K562 (cell line): ENCODE measurements around the gene MEF2B. TPM values are rescaled to one million over a fixed set of nuclear protein-coding genes. Genes with fewer than 3 reads are reported as not detected.

ENCODE experiments used
- HDGF ChIP-seq: fragments of 450-650 bp; IDR thresholded peaks from 2 replicates; pipeline ENCODE4 v1.6.1; 2016
- JUN ChIP-seq, 2 experiments: sonication (generic) in 1 of 2; formaldehyde crosslinking in 1 of 2; IDR thresholded peaks; 2 replicates each; pipeline versions ENCODE4 v1.6.1 to v1.8.0; 2012 to 2022; ENCODE audit warnings: borderline replicate concordance in 2 of 2, mild to moderate bottlenecking in 2 of 2, improper control_type of control experiment in 1 of 2, low read depth in 1 of 2, low read length in 1 of 2, missing genetic modification reagents in 1 of 2
- KDM4B ChIP-seq, 2 experiments: fragments of 450-650 bp in 1 of 2; sonication (generic) in 1 of 2; IDR thresholded peaks; 2 replicates each; pipeline ENCODE4 v1.6.1; 2016 to 2017; ENCODE audit warnings: borderline replicate concordance in 2 of 2, antibody characterized with exemption in 1 of 2, low read depth in 1 of 2, mild to moderate bottlenecking in 1 of 2
- KLF13 ChIP-seq: fragments of 450-650 bp; IDR thresholded peaks from 2 replicates; pipeline ENCODE4 v1.6.1; 2016; ENCODE audit warnings: missing genetic modification characterization, low read depth, mild to moderate bottlenecking, missing compliant biosample characterization, moderate library complexity, borderline replicate concordance
- MTA1 ChIP-seq: fragments of 450-650 bp; IDR thresholded peaks from 2 replicates; pipeline ENCODE4 v1.6.1; 2017; ENCODE audit warnings: borderline replicate concordance
- NRF1 ChIP-seq, 2 experiments: fragments of 450-650 bp; IDR thresholded peaks in 1 of 2; conservative IDR thresholded peaks in 1 of 2; 2 replicates each; pipeline ENCODE4 v1.6.1; 2014; ENCODE audit warnings: mild to moderate bottlenecking in 2 of 2
- OTX1 ChIP-seq: fragments of 450-650 bp; formaldehyde crosslinking; IDR thresholded peaks from 2 replicates; pipeline ENCODE4 v1.4.0; 2022; ENCODE audit warnings: mild to moderate bottlenecking
- PTRF ChIP-seq: fragments of 450-650 bp; IDR thresholded peaks from 2 replicates; pipeline ENCODE4 v1.6.1; 2016; ENCODE audit warnings: mild to moderate bottlenecking, missing genetic modification characterization, missing compliant biosample characterization
- SAFB2 ChIP-seq: fragments of 200-400 bp; formaldehyde crosslinking; IDR thresholded peaks from 2 replicates; pipeline ENCODE4 v1.6.1; 2018; ENCODE audit warnings: borderline replicate concordance, low read length, low read depth, moderate library complexity; ENCODE audit not compliant: severe bottlenecking
- TBP ChIP-seq: optimal IDR thresholded peaks from 2 replicates; pipeline ENCODE3; 2011; ENCODE audit warnings: low read depth, low read length, improper control_type of control experiment
- TEAD1 ChIP-seq, 2 experiments: fragments of 450-650 bp in 1 of 2; sonication (generic) in 1 of 2; formaldehyde crosslinking; IDR thresholded peaks; 2 replicates each; pipeline versions ENCODE4 v1.4.0 to v1.8.0; 2020 to 2022; ENCODE audit warnings: mild to moderate bottlenecking in 2 of 2, missing genetic modification reagents in 1 of 2
- ZBTB8A ChIP-seq: fragments of 450-650 bp; IDR thresholded peaks from 2 replicates; pipeline ENCODE4 v1.6.1; 2018; ENCODE audit warnings: mild to moderate bottlenecking, moderate library complexity; ENCODE audit not compliant: partially characterized antibody
- ZFP30 ChIP-seq: fragments of 250-450 bp; sonication (Bioruptor Pico); IDR thresholded peaks from 2 replicates; pipeline ENCODE4 v1.8.0; 2022; ENCODE audit warnings: moderate library complexity, mild to moderate bottlenecking, inconsistent platforms, borderline replicate concordance
- ZNF134 ChIP-seq: fragments of 250-450 bp; sonication (Bioruptor Pico); conservative IDR thresholded peaks from 2 replicates; pipeline ENCODE4 v1.4.0; 2020
- ZNF24 ChIP-seq: fragments of 450-650 bp; IDR thresholded peaks from 2 replicates; pipeline ENCODE4 v1.6.1; 2016
- ZNF324 ChIP-seq: fragments of 250-450 bp; sonication (Bioruptor Pico); IDR thresholded peaks from 2 replicates; pipeline ENCODE4 v1.4.0; 2020; ENCODE audit warnings: mild to moderate bottlenecking
- ZNF717 ChIP-seq: fragments of 250-450 bp; sonication (Bioruptor Pico); IDR thresholded peaks from 2 replicates; pipeline ENCODE4 v1.5.0; 2021
- ZNF75A ChIP-seq: fragments of 450-650 bp; formaldehyde crosslinking; IDR thresholded peaks from 2 replicates; pipeline ENCODE4 v1.4.0; 2020; ENCODE audit warnings: mild to moderate bottlenecking
- polyA plus RNA-seq, 8 experiments: library from polyadenylated mRNA; depleted of rRNA in 4 of 8; stranded (reverse) in 5 of 8; unstranded in 3 of 8; fragments of >200 nt; fragmentation: Nextera tagmentation in 2 of 8; fragmentation: Illumina TruSeq in 1 of 8; extraction: Ambion mirVana in 2 of 8; extraction: Trizol in 1 of 8; gene quantifications; 2 replicates each; pipeline versions ENCODE4 v1.2.1 to v1.2.3, GENCODE V29; 2011 to 2014; ENCODE audit warnings: inconsistent platforms in 1 of 8, missing spikeins in 1 of 8
- total RNA-seq, 7 experiments: library from RNA; depleted of rRNA in 6 of 7; stranded (reverse); fragments of >200 nt in 6 of 7; fragmentation: Illumina TruSeq in 2 of 7; extraction: Trizol in 2 of 7; gene quantifications; 2 replicates each; pipeline versions ENCODE4 v1.2.1 to v1.2.3, GENCODE V29; 2011 to 2021; ENCODE audit warnings: low replicate concordance in 1 of 7
- TF ChIP-seq, protein P1 (sequence below): sonication (generic); formaldehyde crosslinking; IDR thresholded peaks from 2 replicates; pipeline ENCODE4 v1.8.1; 2023; ENCODE audit warnings: mild to moderate bottlenecking, missing genetic modification reagents, moderate library complexity
- TF ChIP-seq, protein P2 (sequence below): fragments of 450-650 bp; IDR thresholded peaks from 2 replicates; pipeline ENCODE4 v1.6.1; 2016; ENCODE audit warnings: missing biosample characterization, missing genetic modification characterization
- TF ChIP-seq, protein P3 (sequence below): fragments of 250-450 bp; sonication (Bioruptor Pico); IDR thresholded peaks from 2 replicates; pipeline ENCODE4 v1.5.1; 2021; ENCODE audit warnings: mild to moderate bottlenecking
- TF ChIP-seq, protein P4 (sequence below): fragments of 250-450 bp; sonication (Bioruptor Pico); IDR thresholded peaks from 2 replicates; pipeline ENCODE4 v1.5.0; 2020; ENCODE audit warnings: mild to moderate bottlenecking, borderline replicate concordance

The MEF2B gene
- total and polyA plus RNA-seq, 9 of the 15 experiments (the other 6 are each of a cell fraction or from before 2014, with no cell fraction given), result 0.14 to 1.9 (median 0.71) TPM; not detected in 3

DNA sequence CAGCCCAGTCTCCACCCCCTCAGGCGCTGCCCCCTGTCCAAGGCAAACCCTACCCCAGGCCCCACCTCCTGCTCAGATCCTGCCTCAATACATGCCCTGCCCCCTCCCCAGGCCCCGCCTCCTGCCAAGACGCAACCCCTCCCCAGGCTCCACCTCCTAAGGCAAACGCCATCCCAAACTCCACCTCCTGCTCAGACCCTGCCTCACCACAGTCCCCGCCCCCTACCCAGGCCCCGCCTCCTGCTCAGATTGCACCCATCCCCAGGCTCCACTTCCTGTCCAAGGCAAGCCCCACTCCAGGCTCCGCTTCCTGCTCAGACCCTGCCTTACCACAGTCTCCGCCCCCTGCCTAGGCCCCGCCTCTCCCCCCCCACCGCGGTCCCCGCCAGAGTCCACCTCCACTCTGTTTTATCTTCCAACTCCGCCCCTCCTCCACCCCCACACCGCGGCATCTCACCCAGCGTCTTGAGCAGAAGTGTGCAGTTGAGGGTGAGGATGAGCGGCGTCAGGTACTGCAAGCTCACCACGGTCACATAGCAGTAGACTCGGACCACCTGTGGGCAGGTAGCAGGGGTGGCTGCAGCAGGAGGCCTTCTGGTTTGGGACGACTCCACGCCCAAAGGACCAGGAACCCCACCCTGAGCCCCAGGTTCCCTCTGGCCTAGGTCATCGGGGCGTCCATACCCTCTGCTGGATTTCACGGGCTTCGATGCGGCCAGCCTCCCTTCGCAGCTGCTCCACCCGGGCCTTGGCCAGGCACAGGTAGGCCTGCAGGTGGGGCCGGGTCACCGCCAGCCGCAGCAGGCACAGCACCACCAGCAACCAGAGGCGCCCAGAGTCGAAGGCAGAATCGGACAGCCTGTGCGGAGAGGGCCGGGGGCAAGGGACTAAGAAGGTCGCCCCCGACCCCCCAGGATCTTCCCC is 49.5 kb downstream of the MEF2B start (continued):
- TF ChIP-seq, protein P1, sequence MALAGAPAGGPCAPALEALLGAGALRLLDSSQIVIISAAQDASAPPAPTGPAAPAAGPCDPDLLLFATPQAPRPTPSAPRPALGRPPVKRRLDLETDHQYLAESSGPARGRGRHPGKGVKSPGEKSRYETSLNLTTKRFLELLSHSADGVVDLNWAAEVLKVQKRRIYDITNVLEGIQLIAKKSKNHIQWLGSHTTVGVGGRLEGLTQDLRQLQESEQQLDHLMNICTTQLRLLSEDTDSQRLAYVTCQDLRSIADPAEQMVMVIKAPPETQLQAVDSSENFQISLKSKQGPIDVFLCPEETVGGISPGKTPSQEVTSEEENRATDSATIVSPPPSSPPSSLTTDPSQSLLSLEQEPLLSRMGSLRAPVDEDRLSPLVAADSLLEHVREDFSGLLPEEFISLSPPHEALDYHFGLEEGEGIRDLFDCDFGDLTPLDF, result no peak
- no peak for TF ChIP-seq TEAD1 (CRISPR knock-in tag; IDR thresholded peaks at IDR 0.05)
- TF ChIP-seq HDGF, result peak; percentile 87; the same call in 1 of the 2 replicates
- no peak for TF ChIP-seq PTRF (tag)
- TF ChIP-seq, protein P2, sequence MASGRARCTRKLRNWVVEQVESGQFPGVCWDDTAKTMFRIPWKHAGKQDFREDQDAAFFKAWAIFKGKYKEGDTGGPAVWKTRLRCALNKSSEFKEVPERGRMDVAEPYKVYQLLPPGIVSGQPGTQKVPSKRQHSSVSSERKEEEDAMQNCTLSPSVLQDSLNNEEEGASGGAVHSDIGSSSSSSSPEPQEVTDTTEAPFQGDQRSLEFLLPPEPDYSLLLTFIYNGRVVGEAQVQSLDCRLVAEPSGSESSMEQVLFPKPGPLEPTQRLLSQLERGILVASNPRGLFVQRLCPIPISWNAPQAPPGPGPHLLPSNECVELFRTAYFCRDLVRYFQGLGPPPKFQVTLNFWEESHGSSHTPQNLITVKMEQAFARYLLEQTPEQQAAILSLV, result no peak
- TF ChIP-seq MTA1, result no peak
- 0 out of 2 replicates have a peak, but pooled peaks have one; percentile 36 for TF ChIP-seq OTX1 (CRISPR knock-in tag)
- TF ChIP-seq ZBTB8A, result no peak
- no peak for TF ChIP-seq ZNF134 (CRISPR knock-in tag)
- no peak for TF ChIP-seq ZNF717
- TF ChIP-seq SAFB2, result no peak
- TF ChIP-seq, protein P3, sequence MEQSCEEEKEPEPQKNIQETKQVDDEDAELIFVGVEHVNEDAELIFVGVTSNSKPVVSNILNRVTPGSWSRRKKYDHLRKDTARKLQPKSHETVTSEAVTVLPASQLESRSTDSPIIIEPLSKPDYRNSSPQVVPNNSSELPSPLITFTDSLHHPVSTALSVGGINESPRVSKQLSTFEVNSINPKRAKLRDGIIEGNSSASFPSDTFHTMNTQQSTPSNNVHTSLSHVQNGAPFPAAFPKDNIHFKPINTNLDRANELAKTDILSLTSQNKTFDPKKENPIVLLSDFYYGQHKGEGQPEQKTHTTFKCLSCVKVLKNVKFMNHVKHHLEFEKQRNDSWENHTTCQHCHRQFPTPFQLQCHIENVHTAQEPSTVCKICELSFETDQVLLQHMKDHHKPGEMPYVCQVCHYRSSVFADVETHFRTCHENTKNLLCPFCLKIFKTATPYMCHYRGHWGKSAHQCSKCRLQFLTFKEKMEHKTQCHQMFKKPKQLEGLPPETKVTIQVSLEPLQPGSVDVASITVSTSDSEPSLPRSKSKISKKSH (CRISPR knock-in tag), result no peak
- peak; percentile 34 for TF ChIP-seq TBP
- no peak for TF ChIP-seq ZNF24
- TF ChIP-seq KDM4B (IDR thresholded peaks at IDR 0.05; ENCODE audit: borderline replicate concordance in 2 of 2, low read depth in 1 of 2), result no peak
- TF ChIP-seq NRF1 (conservative IDR thresholded peaks at IDR 0.05 in 1 of 2, IDR thresholded peaks at IDR 0.05 in 1 of 2), result peak; percentile 50; a peak in 3 of 4 replicates
- TF ChIP-seq ZFP30 (CRISPR knock-in tag), result no peak
- no peak for TF ChIP-seq JUN (IDR thresholded peaks at IDR 0.05; ENCODE audit: borderline replicate concordance, low read depth, low read length)
- no peak for TF ChIP-seq JUN (CRISPR knock-in tag; IDR thresholded peaks at IDR 0.05; ENCODE audit: borderline replicate concordance)
- no peak for TF ChIP-seq ZNF324 (CRISPR knock-in tag)
- TF ChIP-seq, protein P4, sequence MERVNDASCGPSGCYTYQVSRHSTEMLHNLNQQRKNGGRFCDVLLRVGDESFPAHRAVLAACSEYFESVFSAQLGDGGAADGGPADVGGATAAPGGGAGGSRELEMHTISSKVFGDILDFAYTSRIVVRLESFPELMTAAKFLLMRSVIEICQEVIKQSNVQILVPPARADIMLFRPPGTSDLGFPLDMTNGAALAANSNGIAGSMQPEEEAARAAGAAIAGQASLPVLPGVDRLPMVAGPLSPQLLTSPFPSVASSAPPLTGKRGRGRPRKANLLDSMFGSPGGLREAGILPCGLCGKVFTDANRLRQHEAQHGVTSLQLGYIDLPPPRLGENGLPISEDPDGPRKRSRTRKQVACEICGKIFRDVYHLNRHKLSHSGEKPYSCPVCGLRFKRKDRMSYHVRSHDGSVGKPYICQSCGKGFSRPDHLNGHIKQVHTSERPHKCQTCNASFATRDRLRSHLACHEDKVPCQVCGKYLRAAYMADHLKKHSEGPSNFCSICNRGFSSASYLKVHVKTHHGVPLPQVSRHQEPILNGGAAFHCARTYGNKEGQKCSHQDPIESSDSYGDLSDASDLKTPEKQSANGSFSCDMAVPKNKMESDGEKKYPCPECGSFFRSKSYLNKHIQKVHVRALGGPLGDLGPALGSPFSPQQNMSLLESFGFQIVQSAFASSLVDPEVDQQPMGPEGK (CRISPR knock-in tag), result no peak
- TF ChIP-seq KLF13 (tag), result no peak
- no peak for TF ChIP-seq ZNF75A (CRISPR knock-in tag)
